Measurements from ENCODE around the gene RYR3. TPM values are rescaled to one million over a fixed set of nuclear protein-coding genes. Genes with fewer than 3 reads are reported as not detected.

The RYR3 gene
- total RNA-seq, 2 experiments from 2014 or later: not detected

DNA sequence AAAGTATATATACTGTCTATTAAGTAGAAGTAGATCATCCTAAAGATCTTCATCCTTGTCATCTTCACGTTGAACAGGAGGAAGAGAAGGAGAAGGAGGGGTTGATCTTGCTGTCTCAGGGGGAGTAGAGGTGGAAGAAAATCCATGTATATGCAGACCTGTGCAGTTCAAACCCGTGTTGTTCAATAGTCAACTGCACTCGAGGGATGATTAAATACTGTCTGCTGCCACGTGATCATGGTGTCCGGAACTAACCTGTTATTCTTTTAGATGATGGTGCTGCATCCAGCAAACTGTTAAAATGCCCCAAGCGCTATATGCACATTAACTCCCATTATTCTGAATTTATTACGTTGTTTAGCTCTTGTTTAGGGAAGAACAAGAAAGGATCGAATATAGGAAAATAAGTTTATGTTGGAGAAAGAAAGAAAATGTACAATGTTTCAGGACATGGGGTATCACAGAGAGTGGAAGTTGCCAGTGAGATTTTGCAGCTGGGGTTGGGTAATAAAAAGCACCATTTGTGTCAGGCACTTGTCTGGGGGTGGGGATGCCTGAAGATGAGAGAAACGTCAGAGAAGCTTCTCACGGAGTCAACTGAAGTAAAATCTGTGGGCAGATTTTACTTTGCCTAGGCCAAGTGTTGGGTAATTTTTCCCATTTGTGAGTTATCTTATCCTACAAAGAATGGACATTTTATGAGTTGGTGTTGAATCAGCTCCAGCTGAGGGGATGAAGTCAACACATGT lies 229.2 kb downstream of the RYR3 start:
- no peaks in the 10 kb centered on the region for H3K36me3 Mint-ChIP-seq (ENCODE audit: low read depth)
- H3K4me1 Mint-ChIP-seq (ENCODE audit: low read depth): no peaks in the 10 kb centered on the region
- CTCF ChIA-PET: no interaction called here
- no peak overlapping the region for H3K4me3 Mint-ChIP-seq
- TF ChIP-seq, protein P1, sequence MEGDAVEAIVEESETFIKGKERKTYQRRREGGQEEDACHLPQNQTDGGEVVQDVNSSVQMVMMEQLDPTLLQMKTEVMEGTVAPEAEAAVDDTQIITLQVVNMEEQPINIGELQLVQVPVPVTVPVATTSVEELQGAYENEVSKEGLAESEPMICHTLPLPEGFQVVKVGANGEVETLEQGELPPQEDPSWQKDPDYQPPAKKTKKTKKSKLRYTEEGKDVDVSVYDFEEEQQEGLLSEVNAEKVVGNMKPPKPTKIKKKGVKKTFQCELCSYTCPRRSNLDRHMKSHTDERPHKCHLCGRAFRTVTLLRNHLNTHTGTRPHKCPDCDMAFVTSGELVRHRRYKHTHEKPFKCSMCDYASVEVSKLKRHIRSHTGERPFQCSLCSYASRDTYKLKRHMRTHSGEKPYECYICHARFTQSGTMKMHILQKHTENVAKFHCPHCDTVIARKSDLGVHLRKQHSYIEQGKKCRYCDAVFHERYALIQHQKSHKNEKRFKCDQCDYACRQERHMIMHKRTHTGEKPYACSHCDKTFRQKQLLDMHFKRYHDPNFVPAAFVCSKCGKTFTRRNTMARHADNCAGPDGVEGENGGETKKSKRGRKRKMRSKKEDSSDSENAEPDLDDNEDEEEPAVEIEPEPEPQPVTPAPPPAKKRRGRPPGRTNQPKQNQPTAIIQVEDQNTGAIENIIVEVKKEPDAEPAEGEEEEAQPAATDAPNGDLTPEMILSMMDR (IDR thresholded peaks at IDR 0.05): no peak
- no peaks in the 10 kb centered on the region for H3K9me3 Mint-ChIP-seq
- ATAC-seq (no peak), DNase-seq (no peak)
- intact Hi-C loops (cut with micrococcal nuclease): no loop called here
- no peak overlapping the region for H3K27ac Mint-ChIP-seq
- H3K27me3 Mint-ChIP-seq: no peaks in the 10 kb centered on the region
- POLR2A ChIA-PET: no interaction called here

DNA sequence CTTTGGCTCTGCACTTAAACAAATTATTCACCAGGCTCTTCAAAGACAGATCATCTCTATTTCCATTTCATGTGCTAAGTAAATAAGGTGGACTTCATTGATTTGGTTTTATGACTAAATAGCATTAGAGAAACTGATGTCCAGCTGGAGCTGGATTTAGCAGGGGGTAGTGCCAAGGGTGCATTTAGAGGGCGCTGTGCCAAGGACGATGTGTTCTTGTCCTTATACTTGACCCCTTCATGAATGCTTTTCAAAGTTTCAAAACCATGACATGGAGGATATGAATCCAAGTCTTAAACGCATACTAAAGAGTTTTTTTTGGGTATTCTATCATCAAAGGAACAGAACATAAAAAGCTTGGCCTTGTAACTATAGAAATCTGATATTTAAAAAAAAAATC lies 233.2 kb downstream of the RYR3 start:
- TF ChIP-seq, protein P1 (IDR thresholded peaks at IDR 0.05): no peak
- POLR2A ChIA-PET: no interaction called here
- Mint-ChIP-seq H3K27me3 (no peaks in the 10 kb centered on the region), H3K4me1 (ENCODE audit: low read depth) (no peaks in the 10 kb centered on the region), H3K27ac (no peak overlapping the region), H3K4me3 (no peak overlapping the region), H3K36me3 (ENCODE audit: low read depth) (no peaks in the 10 kb centered on the region), H3K9me3 (no peaks in the 10 kb centered on the region)
- CTCF ChIA-PET: no interaction called here
- ATAC-seq: no peak
- DNase-seq: no peak
- intact Hi-C loops (cut with micrococcal nuclease): no loop called here

GRCh38 chr15:33545866-33546265 lies 235.1 kb downstream of the RYR3 start:
- DNase-seq (no peak), ATAC-seq (no peak)
- POLR2A ChIA-PET: no interaction called here
- TF ChIP-seq, protein P1 (IDR thresholded peaks at IDR 0.05): no peak
- CTCF ChIA-PET: no interaction called here
- intact Hi-C loops (cut with micrococcal nuclease): no loop called here
- H3K27me3 Mint-ChIP-seq: no peaks in the 10 kb centered on the region
- no peak overlapping the region for H3K27ac Mint-ChIP-seq
- no peaks in the 10 kb centered on the region for H3K4me1 Mint-ChIP-seq (ENCODE audit: low read depth)
- no peak overlapping the region for H3K4me3 Mint-ChIP-seq
- no peaks in the 10 kb centered on the region for H3K9me3 Mint-ChIP-seq
- H3K36me3 Mint-ChIP-seq (ENCODE audit: low read depth): no peaks in the 10 kb centered on the region

GRCh38 chr15:33547876-33548275 lies 237.1 kb downstream of the RYR3 start:
- TF ChIP-seq, protein P1 (IDR thresholded peaks at IDR 0.05): no peak
- peak; percentile 13 for DNase-seq
- CTCF ChIA-PET: no interaction called here
- Mint-ChIP-seq H3K4me3 (no peak overlapping the region), H3K27me3 (no peaks in the 10 kb centered on the region), H3K27ac (no peak overlapping the region), H3K9me3 (no peaks in the 10 kb centered on the region), H3K36me3 (ENCODE audit: low read depth) (no peaks in the 10 kb centered on the region), H3K4me1 (ENCODE audit: low read depth) (no peaks in the 10 kb centered on the region)
- POLR2A ChIA-PET: no interaction called here
- no peak for ATAC-seq
- intact Hi-C loops (cut with micrococcal nuclease): no loop called here

DNA sequence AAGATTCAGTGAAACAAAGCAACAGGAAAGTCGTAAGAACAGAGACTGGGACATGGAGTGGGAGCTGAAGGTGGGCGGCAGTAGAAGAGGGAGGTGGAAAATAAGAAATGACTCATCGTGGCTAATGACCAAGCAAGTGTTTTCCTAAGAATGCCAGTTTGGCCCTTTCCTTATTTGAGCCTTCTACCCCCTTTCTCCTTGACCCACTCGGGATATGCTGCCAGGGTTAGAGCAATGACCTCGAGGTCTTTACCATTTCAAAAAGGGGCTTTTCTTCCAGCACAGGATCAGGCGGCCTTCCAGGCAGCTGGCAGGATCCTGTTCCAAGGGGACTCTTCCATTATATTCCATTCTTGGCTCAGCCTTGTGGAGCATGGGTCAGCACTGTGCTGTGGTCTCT lies 241.1 kb downstream of the RYR3 start:
- no peak for DNase-seq
- H3K27me3 Mint-ChIP-seq: no peaks in the 10 kb centered on the region
- ChIA-PET POLR2A (no interaction called here), CTCF (no interaction called here)
- TF ChIP-seq, protein P1 (IDR thresholded peaks at IDR 0.05): no peak
- ATAC-seq: no peak
- intact Hi-C loops (cut with micrococcal nuclease): no loop called here
- no peak overlapping the region for H3K4me3 Mint-ChIP-seq
- no peak overlapping the region for H3K27ac Mint-ChIP-seq
- no peaks in the 10 kb centered on the region for H3K36me3 Mint-ChIP-seq (ENCODE audit: low read depth)
- no peaks in the 10 kb centered on the region for H3K4me1 Mint-ChIP-seq (ENCODE audit: low read depth)
- no peaks in the 10 kb centered on the region for H3K9me3 Mint-ChIP-seq
